CD14-positive monocyte (primary cell): Measurements from ENCODE around the gene STK39. TPM values are rescaled to one million over a fixed set of nuclear protein-coding genes. Genes with fewer than 3 reads are reported as not detected.

Experiments used
- DNase-seq, 3 donors: peaks; one replicate each; pipeline ENCODE4 v3.0.0-alpha.2; 2011 to 2022
- H2AFZ ChIP-seq: 2 replicates; pipeline ENCODE4 v1.6.0; 2012; ENCODE audit warnings: mild to moderate bottlenecking, low read depth, low read length, inconsistent platforms; ENCODE audit not compliant: insufficient read depth, poor library complexity, severe bottlenecking
- H3K27ac ChIP-seq, 2 donors: 1 replicate in 1 of 2; 2 replicates in 1 of 2; pipeline ENCODE4 v1.5.1; 2012 to 2013; ENCODE audit warnings: low read length in 2 of 2, control low read depth in 1 of 2, inconsistent platforms in 1 of 2, low read depth in 1 of 2, mild to moderate bottlenecking in 1 of 2
- H3K27me3 ChIP-seq, 2 donors: one replicate each; pipeline versions ENCODE4 v1.6.0 to v1.6.1; 2011 to 2013; ENCODE audit warnings: low read length in 2 of 2; ENCODE audit not compliant: control insufficient read depth in 2 of 2, insufficient read depth in 2 of 2
- H3K36me3 ChIP-seq, 2 donors: replicated peaks in 1 of 2; 1 replicate in 1 of 2; 2 replicates in 1 of 2; pipeline versions ENCODE4 v1.5.1 to v1.6.1; 2012 to 2013; ENCODE audit warnings: low read length in 2 of 2, control low read depth in 1 of 2, inconsistent platforms in 1 of 2, mild to moderate bottlenecking in 1 of 2; ENCODE audit not compliant: insufficient read depth in 2 of 2, control insufficient read depth in 1 of 2
- H3K4me1 ChIP-seq, 2 donors: 1 replicate in 1 of 2; 2 replicates in 1 of 2; pipeline versions ENCODE4 v1.5.1 to v1.6.1; 2012 to 2013; ENCODE audit warnings: low read length in 2 of 2, control low read depth in 1 of 2, inconsistent platforms in 1 of 2, mild to moderate bottlenecking in 1 of 2, moderate library complexity in 1 of 2; ENCODE audit not compliant: insufficient read depth in 2 of 2, control insufficient read depth in 1 of 2
- H3K4me2 ChIP-seq: replicated peaks from 2 replicates; pipeline ENCODE3; 2012; ENCODE audit warnings: low read length, moderate library complexity, mild to moderate bottlenecking; ENCODE audit not compliant: poor library complexity, severe bottlenecking; ENCODE audit errors: extremely low read depth
- H3K4me3 ChIP-seq, 3 experiments: fragments of 200-600 bp in 1 of 3; sonication (generic) in 1 of 3; replicated peaks in 1 of 3; 1 replicate in 2 of 3; 2 replicates in 1 of 3; pipeline ENCODE4 v1.5.1; 2011 to 2013; ENCODE audit warnings: low read length in 3 of 3, mild to moderate bottlenecking in 3 of 3, control low read depth in 2 of 3, low read depth in 2 of 3, inconsistent platforms in 1 of 3, moderate library complexity in 1 of 3
- H3K79me2 ChIP-seq: 2 replicates; pipeline ENCODE4 v1.6.0; 2012; ENCODE audit warnings: mild to moderate bottlenecking, control low read depth, inconsistent platforms, low read length, moderate library complexity; ENCODE audit not compliant: insufficient read depth
- H3K9ac ChIP-seq: 2 replicates; pipeline ENCODE4 v1.6.0; 2017; ENCODE audit warnings: low read length, mild to moderate bottlenecking; ENCODE audit not compliant: insufficient read depth, poor library complexity, severe bottlenecking
- H3K9me3 ChIP-seq, 2 donors: replicated peaks in 1 of 2; 1 replicate in 1 of 2; 2 replicates in 1 of 2; pipeline versions ENCODE4 v1.5.1 to v1.6.1; 2012 to 2013; ENCODE audit warnings: low read length in 2 of 2, control low read depth in 1 of 2; ENCODE audit not compliant: control insufficient read depth in 1 of 2, insufficient read depth in 1 of 2
- H4K20me1 ChIP-seq: 2 replicates; pipeline ENCODE4 v1.6.0; 2012; ENCODE audit warnings: mild to moderate bottlenecking, low read length, control low read depth, moderate library complexity; ENCODE audit not compliant: insufficient read depth
- H3K27ac Mint-ChIP-seq, 7 donors: one replicate each; pipeline ENCODE4 v1.8.0; 2020; ENCODE audit warnings: mild to moderate bottlenecking in 7 of 7, mixed read lengths in 7 of 7, moderate library complexity in 6 of 7, inconsistent platforms in 2 of 7
- H3K27me3 Mint-ChIP-seq, 3 donors: one replicate each; pipeline ENCODE4 v1.8.0; 2021 to 2022; ENCODE audit warnings: low read depth in 3 of 3, mild to moderate bottlenecking in 3 of 3, mixed read lengths in 3 of 3, moderate library complexity in 3 of 3, inconsistent platforms in 1 of 3
- H3K36me3 Mint-ChIP-seq, 2 donors: one replicate each; pipeline ENCODE4 v1.8.0; 2020; ENCODE audit warnings: mixed read lengths in 2 of 2, inconsistent platforms in 1 of 2, mild to moderate bottlenecking in 1 of 2
- H3K4me1 Mint-ChIP-seq: one replicate; pipeline ENCODE4 v1.8.0; 2020; ENCODE audit warnings: mild to moderate bottlenecking, mixed read lengths
- H3K4me3 Mint-ChIP-seq, 2 donors: one replicate each; pipeline ENCODE4 v1.8.0; 2020; ENCODE audit warnings: mild to moderate bottlenecking in 2 of 2, mixed read lengths in 2 of 2, moderate library complexity in 1 of 2
- H3K9me3 Mint-ChIP-seq, 7 donors: one replicate each; pipeline ENCODE4 v1.8.0; 2020 to 2022; ENCODE audit warnings: mixed read lengths in 7 of 7, mild to moderate bottlenecking in 6 of 7, moderate library complexity in 6 of 7, inconsistent platforms in 2 of 7
- CTCF ChIP-seq: fragments of 200-600 bp; IDR thresholded peaks from one replicate; pipeline ENCODE4 v1.8.0; 2022; ENCODE audit warnings: antibody characterized with exemption, mild to moderate bottlenecking
- WGBS: methylation state at CpG from one replicate; pipeline ENCODE4 v1.1.5; 2013; ENCODE audit warnings: missing lambda C conversion rate; ENCODE audit not compliant: insufficient coverage; 5-methylcytosine and 5-hydroxymethylcytosine counted together
- intact Hi-C, 2 donors: fragments of 100-400 bp; cut with micrococcal nuclease; formaldehyde crosslinking; loops; one replicate each; pipeline versions ENCODE4 v1.15.0 to v1.15.1; 2023
- polyA plus RNA-seq, 3 donors: library from polyadenylated mRNA; depleted of rRNA in 1 of 3; unstranded in 2 of 3; stranded (reverse) in 1 of 3; fragments of 300-500 nt in 2 of 3; fragments of >200 nt in 1 of 3; fragmentation: Illumina TruSeq in 2 of 3; gene quantifications; 1 replicate in 2 of 3; 2 replicates in 1 of 3; pipeline ENCODE4 v1.2.3, GENCODE V29; 2012 to 2021

Gene STK39
- polyA plus RNA-seq, 3 donors: 1.2 to 2.7 (median 2.6) TPM

GRCh38 chr2:168145426-168146310 is 101.7 kb downstream of the STK39 start:
- Histone ChIP-seq H3K4me3 (no peak overlapping the region), H3K9ac (no peak overlapping the region), H3K4me2 (no peak overlapping the region), H3K36me3 (peaks cover 0 to 1% of the 10 kb centered on the region in 2 donors), H4K20me1 (no peaks in the 10 kb centered on the region), H3K4me1 (peaks cover 46% of the 10 kb centered on the region in 2 donors), H3K79me2 (peaks cover 44% of the 10 kb centered on the region), H3K27me3 (no peaks in the 10 kb centered on the region), H3K9me3 (no peaks in the 10 kb centered on the region), H3K27ac (peak overlapping the region in 1 of 2 donors; percentile 69), H2AFZ (no peak overlapping the region)
- Mint-ChIP-seq H3K27ac (no peak overlapping the region), H3K4me3 (no peak overlapping the region), H3K4me1 (peaks cover 44% of the 10 kb centered on the region), H3K9me3 (peaks cover 0 to 2% (median 0%) of the 10 kb centered on the region in 7 donors), H3K27me3 (peaks cover 0 to 2% (median 0%) of the 10 kb centered on the region in 3 donors), H3K36me3 (peaks cover 11 to 14% of the 10 kb centered on the region in 2 donors)
- TF ChIP-seq CTCF: no peak
- no peak for DNase-seq
- no CpG with 5 or more reads among the region's 3 CpGs for WGBS
- intact Hi-C loops: no loop called here

GRCh38 chr2:168145011-168145410 is 102.4 kb downstream of the STK39 start:
- Histone ChIP-seq H3K36me3 (peaks cover 3 to 8% of the 10 kb centered on the region in 2 donors), H3K79me2 (peaks cover 44% of the 10 kb centered on the region), H2AFZ (no peak overlapping the region), H3K4me2 (no peak overlapping the region), H3K27me3 (no peaks in the 10 kb centered on the region), H3K4me3 (no peak overlapping the region), H4K20me1 (no peaks in the 10 kb centered on the region), H3K4me1 (peaks cover 40% of the 10 kb centered on the region in 2 donors), H3K9me3 (no peaks in the 10 kb centered on the region), H3K9ac (no peak overlapping the region), H3K27ac (no peak overlapping the region)
- DNase-seq: no peak
- WGBS: 100% methylated on average over 1 of the region's 2 CpGs
- no peak for TF ChIP-seq CTCF
- Mint-ChIP-seq H3K4me1 (peaks cover 40% of the 10 kb centered on the region), H3K4me3 (no peak overlapping the region), H3K9me3 (peaks cover 0 to 2% (median 0%) of the 10 kb centered on the region in 7 donors), H3K27me3 (peaks cover 0 to 2% (median 0%) of the 10 kb centered on the region in 3 donors), H3K27ac (no peak overlapping the region), H3K36me3 (peaks cover 13 to 19% of the 10 kb centered on the region in 2 donors)
- intact Hi-C loops: no loop called here
